HL-60 (cell line): ENCODE results near the gene PARD3.

Source experiments
- GABPA ChIP-seq: IDR thresholded peaks from 2 replicates; pipeline ENCODE4 v1.6.1; 2012; ENCODE audit warnings: low read depth
- POLR2AphosphoS5 ChIP-seq: IDR thresholded peaks from 2 replicates; pipeline ENCODE4 v1.6.1; 2012; ENCODE audit warnings: low read depth
- SPI1 ChIP-seq: IDR thresholded peaks from 2 replicates; pipeline ENCODE4 v1.6.1; 2012; ENCODE audit warnings: low read depth, mild to moderate bottlenecking, borderline replicate concordance
- TF ChIP-seq, protein P1 (sequence below): IDR thresholded peaks from 2 replicates; pipeline ENCODE4 v1.6.1; 2012; ENCODE audit warnings: low read depth; ENCODE audit not compliant: insufficient replicate concordance
- TF ChIP-seq, protein P2 (sequence below): IDR thresholded peaks from one replicate; pipeline ENCODE4 v1.5.1; 2011; ENCODE audit warnings: low read length, control low read depth, inconsistent platforms; ENCODE audit not compliant: insufficient read depth

DNA sequence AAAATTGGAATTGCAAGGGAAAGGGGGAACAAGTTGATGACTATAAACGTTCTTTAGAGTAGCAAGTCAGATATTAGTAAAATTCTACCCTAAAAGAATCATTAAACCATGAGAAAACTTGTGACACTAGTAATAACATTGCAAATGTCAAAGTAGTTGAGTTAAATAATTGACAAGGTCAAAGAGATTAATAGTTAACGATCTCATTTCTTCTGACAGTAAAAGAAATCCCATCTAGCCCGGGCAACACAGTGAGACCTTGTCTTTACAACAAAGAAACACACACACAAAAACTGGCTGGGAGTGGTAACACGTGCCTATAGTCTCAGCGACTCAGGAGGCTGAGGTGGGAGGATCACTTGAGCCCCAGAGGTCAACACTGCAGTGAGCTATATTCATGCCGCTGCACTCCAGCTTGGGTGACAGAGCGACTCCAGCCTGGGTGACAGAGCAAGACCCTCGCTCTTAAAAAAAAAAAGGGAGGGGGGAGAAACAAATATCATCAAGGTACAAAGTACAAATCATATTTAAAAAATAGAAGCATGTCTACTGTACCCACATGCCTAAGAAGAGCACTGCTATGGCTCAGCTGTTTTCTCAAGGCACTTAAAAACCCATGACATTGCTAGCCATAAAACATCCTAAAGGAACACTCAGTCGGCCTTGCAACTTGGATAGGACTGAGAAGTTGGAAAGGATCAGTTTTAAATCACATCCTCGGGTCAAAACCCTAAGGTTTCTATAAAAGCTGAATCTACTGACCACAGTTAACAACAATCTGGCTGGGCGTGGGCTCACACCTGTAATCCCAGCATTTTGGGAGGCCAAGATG, 401.1 kb downstream of the PARD3 start:
- TF ChIP-seq, protein P1, sequence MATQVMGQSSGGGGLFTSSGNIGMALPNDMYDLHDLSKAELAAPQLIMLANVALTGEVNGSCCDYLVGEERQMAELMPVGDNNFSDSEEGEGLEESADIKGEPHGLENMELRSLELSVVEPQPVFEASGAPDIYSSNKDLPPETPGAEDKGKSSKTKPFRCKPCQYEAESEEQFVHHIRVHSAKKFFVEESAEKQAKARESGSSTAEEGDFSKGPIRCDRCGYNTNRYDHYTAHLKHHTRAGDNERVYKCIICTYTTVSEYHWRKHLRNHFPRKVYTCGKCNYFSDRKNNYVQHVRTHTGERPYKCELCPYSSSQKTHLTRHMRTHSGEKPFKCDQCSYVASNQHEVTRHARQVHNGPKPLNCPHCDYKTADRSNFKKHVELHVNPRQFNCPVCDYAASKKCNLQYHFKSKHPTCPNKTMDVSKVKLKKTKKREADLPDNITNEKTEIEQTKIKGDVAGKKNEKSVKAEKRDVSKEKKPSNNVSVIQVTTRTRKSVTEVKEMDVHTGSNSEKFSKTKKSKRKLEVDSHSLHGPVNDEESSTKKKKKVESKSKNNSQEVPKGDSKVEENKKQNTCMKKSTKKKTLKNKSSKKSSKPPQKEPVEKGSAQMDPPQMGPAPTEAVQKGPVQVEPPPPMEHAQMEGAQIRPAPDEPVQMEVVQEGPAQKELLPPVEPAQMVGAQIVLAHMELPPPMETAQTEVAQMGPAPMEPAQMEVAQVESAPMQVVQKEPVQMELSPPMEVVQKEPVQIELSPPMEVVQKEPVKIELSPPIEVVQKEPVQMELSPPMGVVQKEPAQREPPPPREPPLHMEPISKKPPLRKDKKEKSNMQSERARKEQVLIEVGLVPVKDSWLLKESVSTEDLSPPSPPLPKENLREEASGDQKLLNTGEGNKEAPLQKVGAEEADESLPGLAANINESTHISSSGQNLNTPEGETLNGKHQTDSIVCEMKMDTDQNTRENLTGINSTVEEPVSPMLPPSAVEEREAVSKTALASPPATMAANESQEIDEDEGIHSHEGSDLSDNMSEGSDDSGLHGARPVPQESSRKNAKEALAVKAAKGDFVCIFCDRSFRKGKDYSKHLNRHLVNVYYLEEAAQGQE, result no peak
- TF ChIP-seq, protein P2, sequence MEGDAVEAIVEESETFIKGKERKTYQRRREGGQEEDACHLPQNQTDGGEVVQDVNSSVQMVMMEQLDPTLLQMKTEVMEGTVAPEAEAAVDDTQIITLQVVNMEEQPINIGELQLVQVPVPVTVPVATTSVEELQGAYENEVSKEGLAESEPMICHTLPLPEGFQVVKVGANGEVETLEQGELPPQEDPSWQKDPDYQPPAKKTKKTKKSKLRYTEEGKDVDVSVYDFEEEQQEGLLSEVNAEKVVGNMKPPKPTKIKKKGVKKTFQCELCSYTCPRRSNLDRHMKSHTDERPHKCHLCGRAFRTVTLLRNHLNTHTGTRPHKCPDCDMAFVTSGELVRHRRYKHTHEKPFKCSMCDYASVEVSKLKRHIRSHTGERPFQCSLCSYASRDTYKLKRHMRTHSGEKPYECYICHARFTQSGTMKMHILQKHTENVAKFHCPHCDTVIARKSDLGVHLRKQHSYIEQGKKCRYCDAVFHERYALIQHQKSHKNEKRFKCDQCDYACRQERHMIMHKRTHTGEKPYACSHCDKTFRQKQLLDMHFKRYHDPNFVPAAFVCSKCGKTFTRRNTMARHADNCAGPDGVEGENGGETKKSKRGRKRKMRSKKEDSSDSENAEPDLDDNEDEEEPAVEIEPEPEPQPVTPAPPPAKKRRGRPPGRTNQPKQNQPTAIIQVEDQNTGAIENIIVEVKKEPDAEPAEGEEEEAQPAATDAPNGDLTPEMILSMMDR, result no peak
- TF ChIP-seq POLR2AphosphoS5, result no peak
- no peak for TF ChIP-seq SPI1
- TF ChIP-seq GABPA, result no peak
